IMR-90 (cell line): ENCODE measurements around the gene ADAMTS20.

ENCODE experiments used
- MAFK ChIP-seq: IDR thresholded peaks from 2 replicates; pipeline ENCODE4 v1.6.1; 2012; ENCODE audit warnings: low read depth, low read length, improper control_type of control experiment
- POLR2A ChIP-seq: IDR thresholded peaks from 2 replicates; pipeline ENCODE4 v1.6.1; 2012; ENCODE audit warnings: mild to moderate bottlenecking, low read depth, low read length
- RCOR1 ChIP-seq: IDR thresholded peaks from 2 replicates; pipeline ENCODE4 v1.6.1; 2012; ENCODE audit warnings: mild to moderate bottlenecking, low read length, improper control_type of control experiment; ENCODE audit not compliant: insufficient replicate concordance
- SMC3 ChIP-seq: fragments of 150-350 bp; IDR thresholded peaks from 2 replicates; pipeline ENCODE4 v1.6.1; 2016; ENCODE audit warnings: low read depth, mild to moderate bottlenecking, antibody characterized with exemption, low read length, moderate library complexity
- TF ChIP-seq, protein P1 (sequence below): conservative IDR thresholded peaks from 2 replicates; pipeline ENCODE4 v1.5.1; 2012; ENCODE audit warnings: mild to moderate bottlenecking, low read depth, low read length, improper control_type of control experiment

DNA sequence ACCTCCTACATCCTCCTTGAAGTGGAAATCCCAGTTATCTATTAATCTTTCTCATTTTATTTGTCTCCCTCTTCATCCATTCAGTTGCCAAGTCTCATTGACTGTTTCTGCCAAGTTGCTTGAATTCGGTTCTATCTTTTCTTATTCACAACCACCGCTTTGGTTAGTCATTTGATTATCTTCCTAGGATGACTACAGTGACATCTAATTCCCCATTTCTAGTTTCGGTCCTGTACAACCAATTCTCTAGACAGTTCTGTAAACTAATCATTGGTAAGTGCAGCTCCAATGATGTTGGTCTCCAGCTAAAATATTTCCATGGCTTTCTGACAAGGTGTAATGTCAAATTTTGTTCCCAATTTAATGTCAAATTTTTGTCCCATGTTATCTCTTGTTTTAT is 220.1 kb downstream of the ADAMTS20 start:
- no peak for TF ChIP-seq POLR2A
- TF ChIP-seq, protein P1, sequence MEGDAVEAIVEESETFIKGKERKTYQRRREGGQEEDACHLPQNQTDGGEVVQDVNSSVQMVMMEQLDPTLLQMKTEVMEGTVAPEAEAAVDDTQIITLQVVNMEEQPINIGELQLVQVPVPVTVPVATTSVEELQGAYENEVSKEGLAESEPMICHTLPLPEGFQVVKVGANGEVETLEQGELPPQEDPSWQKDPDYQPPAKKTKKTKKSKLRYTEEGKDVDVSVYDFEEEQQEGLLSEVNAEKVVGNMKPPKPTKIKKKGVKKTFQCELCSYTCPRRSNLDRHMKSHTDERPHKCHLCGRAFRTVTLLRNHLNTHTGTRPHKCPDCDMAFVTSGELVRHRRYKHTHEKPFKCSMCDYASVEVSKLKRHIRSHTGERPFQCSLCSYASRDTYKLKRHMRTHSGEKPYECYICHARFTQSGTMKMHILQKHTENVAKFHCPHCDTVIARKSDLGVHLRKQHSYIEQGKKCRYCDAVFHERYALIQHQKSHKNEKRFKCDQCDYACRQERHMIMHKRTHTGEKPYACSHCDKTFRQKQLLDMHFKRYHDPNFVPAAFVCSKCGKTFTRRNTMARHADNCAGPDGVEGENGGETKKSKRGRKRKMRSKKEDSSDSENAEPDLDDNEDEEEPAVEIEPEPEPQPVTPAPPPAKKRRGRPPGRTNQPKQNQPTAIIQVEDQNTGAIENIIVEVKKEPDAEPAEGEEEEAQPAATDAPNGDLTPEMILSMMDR: no peak
- no peak for TF ChIP-seq SMC3
- no peak for TF ChIP-seq MAFK
- TF ChIP-seq RCOR1: no peak
